Natural killer cell (primary cell): ENCODE results near the gene UGT1A3. TPM values are rescaled to one million over a fixed set of nuclear protein-coding genes. Genes with fewer than 3 reads are reported as not detected.

Experiments
- ATAC-seq, 3 donors: fragments of 150-1000 bp in 2 of 3; fragments of 200-7000 bp in 1 of 3; cut with Tn5 transposase; 1 replicate in 1 of 3; 2 replicates in 2 of 3; pipeline ENCODE4 v1.10.0; 2021; ENCODE audit warnings: mild to moderate bottlenecking in 2 of 3, moderate library complexity in 2 of 3
- DNase-seq, 2 donors: peaks; one replicate each; pipeline versions ENCODE4 v3.0.0 to v3.0.0-alpha.2; 2013 to 2021; ENCODE audit warnings: mixed read lengths in 1 of 2
- H3K27ac ChIP-seq: one replicate; pipeline ENCODE4 v1.5.1; 2013; ENCODE audit warnings: mild to moderate bottlenecking, low read length
- H3K27me3 ChIP-seq: one replicate; pipeline ENCODE4 v1.6.1; 2013; ENCODE audit warnings: low read length; ENCODE audit not compliant: control insufficient read depth, insufficient read depth
- H3K36me3 ChIP-seq: one replicate; pipeline ENCODE4 v1.6.1; 2013; ENCODE audit warnings: low read length; ENCODE audit not compliant: control insufficient read depth, insufficient read depth
- H3K4me1 ChIP-seq: one replicate; pipeline ENCODE4 v1.6.1; 2013; ENCODE audit warnings: low read length; ENCODE audit not compliant: control insufficient read depth, insufficient read depth
- H3K4me3 ChIP-seq: one replicate; pipeline ENCODE4 v1.5.1; 2013; ENCODE audit warnings: low read length
- H3K9me3 ChIP-seq: one replicate; pipeline ENCODE4 v1.6.1; 2013; ENCODE audit warnings: low read length; ENCODE audit not compliant: control insufficient read depth, insufficient read depth
- H3K27ac Mint-ChIP-seq, 2 donors: one replicate each; pipeline ENCODE4 v1.8.0; 2022; ENCODE audit warnings: mild to moderate bottlenecking in 2 of 2, mixed read lengths in 2 of 2, moderate library complexity in 1 of 2
- H3K27me3 Mint-ChIP-seq, 2 donors: one replicate each; pipeline ENCODE4 v1.8.0; 2022; ENCODE audit warnings: low read depth in 2 of 2, mixed read lengths in 2 of 2
- H3K36me3 Mint-ChIP-seq: one replicate; pipeline ENCODE4 v1.8.0; 2022; ENCODE audit warnings: mixed read lengths
- H3K4me1 Mint-ChIP-seq, 2 donors: one replicate each; pipeline ENCODE4 v1.8.0; 2022; ENCODE audit warnings: mixed read lengths in 2 of 2
- H3K4me3 Mint-ChIP-seq: one replicate; pipeline ENCODE4 v1.8.0; 2022; ENCODE audit warnings: mild to moderate bottlenecking, moderate library complexity, mixed read lengths
- H3K9me3 Mint-ChIP-seq, 2 donors: one replicate each; pipeline ENCODE4 v1.8.0; 2022; ENCODE audit warnings: mixed read lengths in 2 of 2
- WGBS: methylation state at CpG from one replicate; pipeline ENCODE4 v1.1.7; 2013; ENCODE audit warnings: missing lambda C conversion rate; ENCODE audit not compliant: insufficient coverage; 5-methylcytosine and 5-hydroxymethylcytosine counted together
- intact Hi-C: fragments of 100-400 bp; cut with micrococcal nuclease; formaldehyde crosslinking; loops from one replicate; pipeline ENCODE4 v1.14.2; 2022
- total RNA-seq, 4 donors: library from RNA; stranded (reverse); fragments of 120-200 nt in 1 of 4; gene quantifications; one replicate each; pipeline versions ENCODE4 v1.2.3 to v1.2.4, GENCODE V29; 2013 to 2022
- TF ChIP-seq, protein P1 (sequence below): fragments of 200-600 bp; IDR thresholded peaks from one replicate; pipeline ENCODE4 v1.8.0; 2022; ENCODE audit warnings: antibody characterized with exemption

The UGT1A3 gene
- total RNA-seq, 3 donors from 2014 or later (not counting 1 experiment from before 2014, with no cell fraction given), result not detected

DNA sequence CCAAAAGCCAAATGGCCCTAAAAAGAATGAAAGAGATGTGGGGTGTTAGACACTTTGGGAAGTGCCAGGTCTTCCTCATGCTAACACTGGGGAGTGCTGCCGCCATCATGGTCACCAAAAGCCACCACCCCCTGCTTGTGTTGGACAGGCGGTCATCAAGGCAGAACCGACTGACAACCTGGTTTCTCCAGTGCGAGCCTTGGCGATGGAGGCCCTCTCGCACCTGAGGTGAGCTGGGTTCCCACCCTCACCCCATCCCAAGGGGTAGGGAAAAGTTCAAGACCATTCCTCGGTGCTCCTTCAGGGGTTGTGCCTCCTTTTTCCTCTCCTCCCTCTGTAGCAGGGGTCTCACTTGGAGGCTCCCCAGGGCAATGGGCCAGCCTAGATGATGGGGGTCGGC, 82.9 kb downstream of the UGT1A3 start:
- no peak overlapping the region for H3K27ac ChIP-seq
- TF ChIP-seq, protein P1, sequence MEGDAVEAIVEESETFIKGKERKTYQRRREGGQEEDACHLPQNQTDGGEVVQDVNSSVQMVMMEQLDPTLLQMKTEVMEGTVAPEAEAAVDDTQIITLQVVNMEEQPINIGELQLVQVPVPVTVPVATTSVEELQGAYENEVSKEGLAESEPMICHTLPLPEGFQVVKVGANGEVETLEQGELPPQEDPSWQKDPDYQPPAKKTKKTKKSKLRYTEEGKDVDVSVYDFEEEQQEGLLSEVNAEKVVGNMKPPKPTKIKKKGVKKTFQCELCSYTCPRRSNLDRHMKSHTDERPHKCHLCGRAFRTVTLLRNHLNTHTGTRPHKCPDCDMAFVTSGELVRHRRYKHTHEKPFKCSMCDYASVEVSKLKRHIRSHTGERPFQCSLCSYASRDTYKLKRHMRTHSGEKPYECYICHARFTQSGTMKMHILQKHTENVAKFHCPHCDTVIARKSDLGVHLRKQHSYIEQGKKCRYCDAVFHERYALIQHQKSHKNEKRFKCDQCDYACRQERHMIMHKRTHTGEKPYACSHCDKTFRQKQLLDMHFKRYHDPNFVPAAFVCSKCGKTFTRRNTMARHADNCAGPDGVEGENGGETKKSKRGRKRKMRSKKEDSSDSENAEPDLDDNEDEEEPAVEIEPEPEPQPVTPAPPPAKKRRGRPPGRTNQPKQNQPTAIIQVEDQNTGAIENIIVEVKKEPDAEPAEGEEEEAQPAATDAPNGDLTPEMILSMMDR, result no peak
- H3K4me1 Mint-ChIP-seq, result no peaks in the 10 kb centered on the region
- DNase-seq (no peak), ATAC-seq (no peak)
- H3K27ac Mint-ChIP-seq, result no peak overlapping the region
- no peaks in the 10 kb centered on the region for H3K9me3 ChIP-seq
- H3K4me3 ChIP-seq, result no peak overlapping the region
- H3K27me3 ChIP-seq, result no peaks in the 10 kb centered on the region
- H3K9me3 Mint-ChIP-seq, result no peaks in the 10 kb centered on the region
- H3K36me3 ChIP-seq, result no peaks in the 10 kb centered on the region
- intact Hi-C loops, result no loop called here
- H3K36me3 Mint-ChIP-seq, result no peaks in the 10 kb centered on the region
- H3K4me1 ChIP-seq, result no peaks in the 10 kb centered on the region
- WGBS, result 91% methylated on average over 8 of the region's 8 CpGs
- peaks cover 8 to 28% of the 10 kb centered on the region in 2 donors for H3K27me3 Mint-ChIP-seq
- H3K4me3 Mint-ChIP-seq, result no peak overlapping the region

DNA sequence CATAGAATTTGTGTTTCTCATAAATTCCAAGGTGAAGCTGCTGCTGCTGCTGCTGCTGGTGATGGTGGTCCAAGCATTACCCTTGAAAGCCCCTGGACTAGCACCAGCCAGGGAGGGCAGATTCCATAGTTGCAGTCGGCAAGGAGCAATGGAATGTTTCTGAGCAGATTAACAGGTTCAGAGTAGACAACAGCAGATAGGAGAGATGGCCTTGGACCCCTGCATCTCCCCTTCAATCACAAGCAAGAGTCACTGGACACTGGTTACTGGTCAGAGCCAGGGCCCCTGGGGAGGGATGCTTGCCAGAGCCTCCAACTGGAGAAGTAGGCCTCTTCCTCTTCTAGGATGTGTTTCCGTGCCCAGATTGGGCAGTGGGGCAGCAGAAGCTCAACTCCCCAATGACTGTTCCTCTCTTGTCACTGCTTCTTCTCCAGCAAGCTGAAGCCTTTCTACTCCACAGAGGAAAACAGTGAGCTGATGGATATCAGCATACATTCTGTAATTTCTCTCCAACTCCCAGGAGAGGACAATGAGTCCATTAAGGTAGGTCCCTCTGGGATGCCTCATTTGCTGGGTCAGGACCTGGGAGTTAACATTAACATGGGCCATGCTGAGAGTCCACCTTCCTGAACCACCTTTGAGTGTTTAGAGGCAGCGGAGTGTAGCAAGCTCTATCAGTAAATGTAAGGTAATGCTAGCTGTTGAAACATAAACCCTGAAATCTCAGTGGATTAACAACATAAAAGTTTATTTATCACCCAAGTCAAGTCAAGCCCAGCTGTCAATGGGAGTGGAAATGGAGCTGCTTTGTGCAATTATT, 84.6 kb downstream of the UGT1A3 start:
- Mint-ChIP-seq H3K27ac (no peak overlapping the region), H3K9me3 (no peaks in the 10 kb centered on the region), H3K36me3 (no peaks in the 10 kb centered on the region), H3K27me3 (peaks cover 11 to 28% of the 10 kb centered on the region in 2 donors), H3K4me1 (peaks cover 0 to 5% of the 10 kb centered on the region in 2 donors), H3K4me3 (no peak overlapping the region)
- no peak for ATAC-seq
- Histone ChIP-seq H3K27ac (no peak overlapping the region), H3K36me3 (no peaks in the 10 kb centered on the region), H3K27me3 (no peaks in the 10 kb centered on the region), H3K9me3 (no peaks in the 10 kb centered on the region), H3K4me1 (no peaks in the 10 kb centered on the region), H3K4me3 (no peak overlapping the region)
- no peak for DNase-seq
- TF ChIP-seq, protein P1, result no peak
- WGBS, result 94% methylated on average over 3 of the region's 3 CpGs
- intact Hi-C loops, result no loop called here

DNA sequence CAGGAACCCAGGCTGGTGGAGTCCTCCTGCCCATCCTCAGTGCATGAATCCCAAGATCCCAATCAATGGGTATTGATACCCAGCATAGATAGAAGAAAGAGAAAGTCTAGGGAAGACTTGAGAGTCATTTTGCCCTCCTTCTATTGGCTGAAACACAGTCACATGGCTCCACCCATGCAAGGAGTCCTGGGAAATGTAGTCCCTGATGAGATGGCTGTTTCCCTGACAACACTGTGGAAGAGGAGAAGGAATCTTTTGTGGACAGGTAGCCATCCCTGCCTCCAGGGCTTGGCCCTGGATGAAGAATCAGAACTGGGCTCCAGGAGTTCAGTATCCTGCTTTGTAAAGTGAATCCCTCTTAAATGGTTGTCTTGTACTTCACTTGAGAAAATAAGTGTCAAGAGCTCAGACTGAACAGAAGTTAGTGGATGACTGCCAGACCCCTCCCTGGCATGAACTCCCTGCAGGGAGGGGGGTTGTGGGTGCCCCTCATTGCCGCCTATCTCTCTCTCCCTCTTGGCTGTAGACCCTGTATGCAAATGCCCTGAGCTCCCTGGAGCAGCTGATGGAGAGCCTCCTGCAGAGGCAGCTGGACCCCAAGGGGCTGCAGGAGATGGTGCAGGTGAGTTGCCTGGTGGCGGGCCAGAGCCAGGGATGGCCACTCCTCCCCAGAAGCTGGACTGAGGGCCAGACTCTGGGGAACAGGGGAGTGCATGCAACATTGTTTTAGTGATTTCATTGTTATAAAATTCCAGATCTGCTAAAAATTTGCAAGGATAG, 85.4 kb downstream of the UGT1A3 start:
- no peaks in the 10 kb centered on the region for H3K9me3 ChIP-seq
- H3K27me3 ChIP-seq, result no peaks in the 10 kb centered on the region
- Mint-ChIP-seq H3K27me3 (peaks cover 11 to 28% of the 10 kb centered on the region in 2 donors), H3K4me1 (peaks cover 0 to 5% of the 10 kb centered on the region in 2 donors), H3K36me3 (no peaks in the 10 kb centered on the region), H3K4me3 (no peak overlapping the region), H3K27ac (no peak overlapping the region), H3K9me3 (no peaks in the 10 kb centered on the region)
- no peak for ATAC-seq
- DNase-seq, result no peak
- TF ChIP-seq, protein P1, result no peak
- H3K27ac ChIP-seq, result no peak overlapping the region
- intact Hi-C loops, result no loop called here
- 89% methylated on average over 2 of the region's 2 CpGs for WGBS
- no peaks in the 10 kb centered on the region for H3K4me1 ChIP-seq
- H3K36me3 ChIP-seq, result no peaks in the 10 kb centered on the region
- no peak overlapping the region for H3K4me3 ChIP-seq
